Transverse colon (tissue), 4 donors: ENCODE measurements around the gene MTG2.
A peak's percentile ranks its signal among the peaks of the same experiment; 100 is the strongest.

Experiments used
- CTCF ChIP-seq, 5 experiments: fragments of 200-600 bp in 3 of 5; fragments of 450-650 bp in 2 of 5; sonication (generic) in 3 of 5; IDR thresholded peaks; 1 replicate in 2 of 5; 2 replicates in 3 of 5; pipeline ENCODE4 v1.5.1; 2016 to 2017; ENCODE audit warnings: antibody characterized with exemption in 5 of 5, inconsistent platforms in 3 of 5, mild to moderate bottlenecking in 2 of 5, moderate library complexity in 1 of 5
- EP300 ChIP-seq: sonication (generic); formaldehyde crosslinking; IDR thresholded peaks from one replicate; pipeline ENCODE4 v1.6.1; 2017; ENCODE audit warnings: antibody characterized with exemption, low read depth
- POLR2A ChIP-seq: fragments of 450-650 bp; IDR thresholded peaks from one replicate; pipeline ENCODE4 v1.6.1; 2016; ENCODE audit warnings: antibody characterized with exemption, mild to moderate bottlenecking, moderate library complexity
- POLR2AphosphoS5 ChIP-seq, 3 donors: sonication (generic); formaldehyde crosslinking; IDR thresholded peaks; one replicate each; pipeline ENCODE4 v1.6.1; 2016; ENCODE audit warnings: antibody characterized with exemption in 3 of 3

- TF ChIP-seq CTCF (IDR thresholded peaks at IDR 0.05) (peak; percentile 50 to 77 (median 66)), POLR2A (no peak), POLR2AphosphoS5 (IDR thresholded peaks at IDR 0.05) (no peak), EP300 (no peak)
Measured at GRCh38 chr20:62156592-62157386, 26.0 kb upstream of the MTG2 start.
